ENCODE data around the gene ABCB6.

DNA sequence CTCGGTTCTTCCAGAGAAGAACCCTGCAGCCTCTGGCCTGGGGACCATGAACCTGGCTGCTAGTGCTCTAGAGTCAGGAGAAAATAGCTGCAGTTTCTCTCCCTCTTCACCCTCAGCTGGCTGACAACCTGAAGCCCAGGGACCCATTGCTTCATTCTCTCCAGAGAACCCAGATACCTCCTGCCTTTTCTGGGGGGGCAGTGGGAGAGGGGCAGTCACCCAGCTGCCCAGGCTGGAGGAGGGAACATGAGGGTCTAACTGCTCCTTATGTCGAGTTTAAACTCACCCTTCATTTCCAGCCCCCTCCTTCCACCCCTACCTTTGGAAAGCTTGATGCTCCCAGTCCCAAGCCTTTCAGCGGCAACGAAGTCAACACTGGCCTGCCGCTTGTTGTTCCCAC, 19.8 kb downstream of the ABCB6 start:
- TF ChIP-seq, protein P1, sequence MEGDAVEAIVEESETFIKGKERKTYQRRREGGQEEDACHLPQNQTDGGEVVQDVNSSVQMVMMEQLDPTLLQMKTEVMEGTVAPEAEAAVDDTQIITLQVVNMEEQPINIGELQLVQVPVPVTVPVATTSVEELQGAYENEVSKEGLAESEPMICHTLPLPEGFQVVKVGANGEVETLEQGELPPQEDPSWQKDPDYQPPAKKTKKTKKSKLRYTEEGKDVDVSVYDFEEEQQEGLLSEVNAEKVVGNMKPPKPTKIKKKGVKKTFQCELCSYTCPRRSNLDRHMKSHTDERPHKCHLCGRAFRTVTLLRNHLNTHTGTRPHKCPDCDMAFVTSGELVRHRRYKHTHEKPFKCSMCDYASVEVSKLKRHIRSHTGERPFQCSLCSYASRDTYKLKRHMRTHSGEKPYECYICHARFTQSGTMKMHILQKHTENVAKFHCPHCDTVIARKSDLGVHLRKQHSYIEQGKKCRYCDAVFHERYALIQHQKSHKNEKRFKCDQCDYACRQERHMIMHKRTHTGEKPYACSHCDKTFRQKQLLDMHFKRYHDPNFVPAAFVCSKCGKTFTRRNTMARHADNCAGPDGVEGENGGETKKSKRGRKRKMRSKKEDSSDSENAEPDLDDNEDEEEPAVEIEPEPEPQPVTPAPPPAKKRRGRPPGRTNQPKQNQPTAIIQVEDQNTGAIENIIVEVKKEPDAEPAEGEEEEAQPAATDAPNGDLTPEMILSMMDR (conservative IDR thresholded peaks at IDR 0.05; ENCODE audit: low read depth, low read length), result no peak
- TF ChIP-seq EZH2phosphoT487 (IDR thresholded peaks at IDR 0.05; ENCODE audit: borderline replicate concordance, low read length) (no peak), EZH2 (IDR thresholded peaks at IDR 0.05; ENCODE audit: low read length, unreplicated experiment) (no peak)
